NCI-H2107 treated with DMSO at 0.1 percent for 48 hours (cell line): ENCODE data around the gene C16orf86.

Experiments used
- DNase-seq: peaks from one replicate; lab custom pipeline; 2025; ENCODE audit not compliant: unreplicated experiment; lab: John Stamatoyannopoulos, UW

Gene C16orf86

DNA sequence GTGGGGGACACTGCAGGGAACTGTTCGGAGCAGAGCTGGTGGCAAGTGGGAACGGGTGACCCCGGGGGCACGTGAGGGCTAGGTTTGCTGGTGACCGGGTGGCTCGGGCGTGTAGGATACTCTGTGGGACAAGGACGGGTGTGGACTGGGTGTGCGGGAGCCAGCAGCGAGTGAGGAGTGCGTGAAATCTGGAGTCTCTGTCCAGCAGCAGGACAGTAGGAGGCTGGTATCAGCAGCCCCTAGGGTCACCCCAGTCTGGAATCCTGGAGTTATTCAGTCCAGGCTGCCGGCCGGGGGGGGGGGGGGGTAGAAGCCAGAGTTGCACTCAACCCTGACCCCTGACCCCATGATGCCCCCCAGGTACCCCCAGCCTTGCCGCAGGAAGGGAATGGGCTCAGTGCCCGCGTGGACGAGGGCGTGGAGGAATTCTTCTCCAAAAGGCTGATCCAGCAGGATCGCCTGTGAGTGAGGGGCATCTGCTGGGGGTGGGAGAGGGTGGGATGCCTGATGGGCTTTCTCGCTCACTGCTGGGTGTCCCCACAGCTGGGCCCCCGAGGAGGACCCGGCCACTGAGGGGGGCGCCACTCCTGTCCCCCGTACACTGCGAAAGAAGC is 12.7 kb upstream of the C16orf86 start:
- no peak for DNase-seq

DNA sequence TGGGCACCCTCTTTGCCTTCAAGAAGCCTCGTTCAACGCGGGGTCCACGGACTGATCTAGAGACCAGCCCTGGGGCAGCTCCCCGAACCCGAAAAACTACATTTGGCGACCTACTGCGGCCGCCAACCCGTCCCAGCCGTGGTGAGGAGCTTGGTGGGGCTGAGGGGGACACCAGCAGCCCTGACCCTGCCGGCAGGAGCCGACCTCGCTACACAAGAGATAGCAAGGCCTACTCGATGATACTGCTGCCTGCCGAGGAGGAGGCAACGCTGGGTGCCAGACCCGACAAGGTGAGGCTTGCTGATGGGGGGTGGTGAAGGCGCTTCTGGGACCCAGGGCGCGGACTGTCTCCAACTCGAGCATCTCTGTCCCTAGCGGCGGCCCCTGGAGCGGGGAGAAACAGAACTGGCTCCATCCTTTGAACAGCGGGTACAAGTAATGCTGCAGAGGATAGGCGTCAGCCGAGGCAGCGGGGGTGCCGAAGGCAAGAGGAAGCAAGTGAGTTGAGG is 12.2 kb upstream of the C16orf86 start:
- DNase-seq, result no peak

DNA sequence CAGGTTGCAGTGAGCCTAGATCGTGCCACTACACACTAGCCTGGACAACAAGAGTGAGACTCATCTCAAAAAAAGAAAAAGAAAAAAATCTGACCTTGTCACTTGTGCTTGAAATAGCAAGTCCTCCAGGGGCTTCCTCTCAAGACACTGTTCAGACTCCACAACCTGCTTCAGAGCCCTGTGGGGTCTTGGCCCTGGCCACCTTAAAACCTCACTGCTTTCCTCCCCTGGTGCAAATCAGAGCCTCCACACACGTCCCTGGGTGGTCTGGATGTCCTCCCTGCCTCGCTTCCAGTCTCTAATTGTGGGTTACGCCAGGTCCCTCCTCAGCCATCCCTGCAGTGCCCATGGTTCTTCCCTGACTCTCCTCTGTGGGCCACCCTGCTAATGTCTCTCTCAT is 11.3 kb upstream of the C16orf86 start:
- DNase-seq, result no peak

DNA sequence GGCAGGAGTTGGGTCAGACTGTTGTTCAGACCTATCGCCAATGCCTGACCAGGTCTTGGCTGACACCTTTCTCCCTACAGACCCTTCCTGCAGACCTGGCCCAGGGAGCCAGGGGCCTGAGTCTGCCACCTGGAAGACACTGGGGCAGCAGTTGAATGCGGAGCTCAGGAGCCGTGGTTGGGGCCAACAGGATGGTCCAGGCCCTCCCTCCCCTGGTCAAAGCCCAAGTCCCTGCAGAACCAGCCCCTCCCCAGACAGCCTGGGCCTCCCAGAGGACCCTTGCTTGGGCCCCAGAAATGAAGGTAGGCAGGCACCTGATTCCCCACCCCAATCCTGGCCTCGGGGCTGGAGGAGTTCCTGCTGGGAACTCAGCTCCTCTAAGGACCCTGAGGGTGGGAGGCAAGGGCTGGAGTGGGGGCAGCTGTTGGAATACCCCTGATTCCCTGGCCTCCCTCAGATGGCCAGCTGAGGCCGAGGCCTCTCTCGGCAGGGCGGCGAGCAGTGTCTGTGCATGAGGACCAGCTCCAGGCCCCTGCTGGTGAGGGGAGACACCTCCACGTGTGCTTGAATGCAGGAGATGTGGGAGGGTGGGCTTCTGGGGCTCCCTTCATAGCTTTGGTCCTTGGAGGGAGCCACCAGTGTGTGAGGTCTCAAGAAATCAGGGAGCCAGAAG is 10.1 kb upstream of the C16orf86 start:
- DNase-seq, result no peak

- no peak for DNase-seq
Observed at GRCh38 chr16:67657017-67657608, 9.5 kb upstream of the C16orf86 start.

- no peak for DNase-seq
Observed at GRCh38 chr16:67657751-67658518, 8.7 kb upstream of the C16orf86 start.

GRCh38 chr16:67658849-67659674 is 7.6 kb upstream of the C16orf86 start:
- DNase-seq, result no peak

- peak; percentile 52 for DNase-seq
Observed at GRCh38 chr16:67659675-67660563, 6.7 kb upstream of the C16orf86 start, which contains the start of gene ACD. TSS of gene ACD (minus strand) at chr16:67660260. CDS start at chr16:67660220, 40 bp downstream.

GRCh38 chr16:67660564-67661028 is 6.0 kb upstream of the C16orf86 start, which contains the start of gene PARD6A:
TSS of gene PARD6A (plus strand) at chr16:67660960. CDS start at chr16:67661039, 79 bp downstream.
- DNase-seq, result peak; percentile 90

GRCh38 chr16:67661101-67661761 is 5.4 kb upstream of the C16orf86 start:
- DNase-seq, result peak; percentile 58

DNA sequence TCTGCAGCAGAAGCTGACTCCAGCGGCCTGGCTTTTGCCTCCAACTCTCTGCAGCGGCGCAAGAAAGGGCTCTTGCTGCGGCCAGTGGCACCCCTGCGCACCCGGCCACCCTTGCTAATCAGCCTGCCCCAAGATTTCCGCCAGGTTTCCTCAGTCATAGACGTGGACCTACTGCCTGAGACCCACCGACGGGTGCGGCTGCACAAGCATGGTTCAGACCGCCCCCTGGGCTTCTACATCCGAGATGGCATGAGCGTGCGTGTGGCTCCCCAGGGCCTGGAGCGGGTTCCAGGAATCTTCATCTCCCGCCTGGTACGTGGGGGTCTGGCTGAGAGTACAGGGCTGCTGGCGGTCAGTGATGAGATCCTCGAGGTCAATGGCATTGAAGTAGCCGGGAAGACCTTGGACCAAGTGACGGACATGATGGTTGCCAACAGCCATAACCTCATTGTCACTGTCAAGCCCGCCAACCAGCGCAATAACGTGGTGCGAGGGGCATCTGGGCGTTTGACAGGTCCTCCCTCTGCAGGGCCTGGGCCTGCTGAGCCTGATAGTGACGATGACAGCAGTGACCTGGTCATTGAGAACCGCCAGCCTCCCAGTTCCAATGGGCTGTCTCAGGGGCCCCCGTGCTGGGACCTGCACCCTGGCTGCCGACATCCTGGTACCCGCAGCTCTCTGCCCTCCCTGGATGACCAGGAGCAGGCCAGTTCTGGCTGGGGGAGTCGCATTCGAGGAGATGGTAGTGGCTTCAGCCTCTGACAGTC is 4.5 kb upstream of the C16orf86 start:
- DNase-seq, result no peak

- no peak for DNase-seq
Observed at GRCh38 chr16:67662653-67663010, 4.0 kb upstream of the C16orf86 start.

- DNase-seq, result no peak
Observed at GRCh38 chr16:67663151-67663876, 3.3 kb upstream of the C16orf86 start.

DNA sequence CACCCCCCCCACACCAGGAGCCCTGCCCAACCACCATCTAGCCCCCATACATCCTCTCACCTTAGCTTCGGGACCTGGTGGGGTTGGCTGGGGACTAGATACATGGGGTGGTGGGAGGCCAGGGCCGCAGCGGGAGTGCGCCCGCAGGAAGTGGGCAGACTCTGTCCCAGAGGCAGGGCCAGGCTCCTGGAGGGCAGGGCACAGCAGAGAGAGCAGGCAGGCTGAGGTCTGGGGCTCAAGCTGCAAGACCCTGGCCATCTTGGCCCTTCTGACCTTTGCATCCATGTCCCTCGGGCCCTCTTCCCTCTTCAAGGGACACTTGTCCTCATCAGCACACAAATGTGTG is 2.8 kb upstream of the C16orf86 start:
- DNase-seq, result no peak

DNA sequence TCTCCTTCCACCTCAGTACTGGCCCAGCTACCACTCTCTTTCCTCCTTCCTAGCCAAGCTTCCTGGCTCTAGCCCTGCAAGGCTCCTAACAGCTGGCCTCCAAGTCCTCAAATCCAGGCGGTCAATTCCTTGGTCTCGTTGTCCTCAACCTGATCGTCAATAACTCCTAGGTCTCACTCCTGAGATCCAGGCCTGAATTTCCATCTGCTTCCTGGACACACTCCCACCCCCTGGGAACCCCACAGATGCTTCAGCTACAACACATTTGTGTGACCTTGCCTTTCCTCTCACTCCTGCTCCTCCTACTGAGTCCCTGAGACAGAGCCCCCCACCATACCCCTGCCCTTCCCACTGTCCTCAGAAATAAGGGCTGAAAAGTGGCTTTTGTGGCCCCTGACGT is 2.4 kb upstream of the C16orf86 start:
- no peak for DNase-seq

GRCh38 chr16:67664871-67665270 is 1.7 kb upstream of the C16orf86 start:
- DNase-seq, result no peak

- no peak for DNase-seq
Observed at GRCh38 chr16:67665598-67665997, 1.0 kb upstream of the C16orf86 start.
